Heart right ventricle (tissue), 16 donors: ENCODE measurements around the gene MMP28. TPM values are rescaled to one million over a fixed set of nuclear protein-coding genes. Genes with fewer than 3 reads are reported as not detected.

Experiments
- ATAC-seq, 8 donors: fragments of 200-7000 bp; cut with Tn5 transposase; one replicate each; pipeline ENCODE4 v1.9.1; 2020; ENCODE audit warnings: mild to moderate bottlenecking in 8 of 8, moderate library complexity in 8 of 8, moderate number of reproducible peaks in 1 of 8
- DNase-seq, 2 donors: peaks; one replicate each; pipeline ENCODE4 v3.0.0-alpha.2; 2020
- H3K27ac ChIP-seq, 10 donors: fragments of 200-600 bp; sonication (generic) in 2 of 10; one replicate each; pipeline versions ENCODE4 v1.5.0 to v1.8.0; 2020 to 2022; ENCODE audit warnings: mild to moderate bottlenecking in 3 of 10
- H3K27me3 ChIP-seq, 7 donors: fragments of 200-600 bp; one replicate each; pipeline ENCODE4 v1.8.0; 2021 to 2022; ENCODE audit warnings: mild to moderate bottlenecking in 2 of 7
- H3K36me3 ChIP-seq, 9 donors: fragments of 200-600 bp; sonication (generic) in 1 of 9; one replicate each; pipeline versions ENCODE4 v1.5.0 to v1.8.0; 2020 to 2022; ENCODE audit warnings: mild to moderate bottlenecking in 2 of 9
- H3K4me1 ChIP-seq, 9 donors: fragments of 200-600 bp; sonication (generic) in 1 of 9; one replicate each; pipeline versions ENCODE4 v1.5.0 to v1.8.0; 2020 to 2022; ENCODE audit warnings: mild to moderate bottlenecking in 4 of 9
- H3K4me3 ChIP-seq, 10 donors: fragments of 200-600 bp; sonication (generic) in 2 of 10; one replicate each; pipeline versions ENCODE4 v1.5.0 to v1.8.0; 2020 to 2022; ENCODE audit warnings: mild to moderate bottlenecking in 7 of 10, moderate library complexity in 2 of 10
- H3K9me3 ChIP-seq, 11 donors: fragments of 200-600 bp in 10 of 11; sonication (generic) in 2 of 11; one replicate each; pipeline versions ENCODE4 v1.5.0 to v1.8.0; 2013 to 2022; ENCODE audit warnings: mild to moderate bottlenecking in 2 of 11, control low read depth in 1 of 11, moderate library complexity in 1 of 11
- WGBS, 2 donors: extraction: QIAGEN DNeasy Blood & Tissue Kit; methylation state at CpG; one replicate each; pipeline ENCODE4 v1.1.7; 2013; ENCODE audit warnings: inconsistent platforms in 1 of 2; 5-methylcytosine and 5-hydroxymethylcytosine counted together
- intact Hi-C, 10 donors: fragments of 100-400 bp; cut with DNase I; formaldehyde crosslinking; loops; one replicate each; pipeline versions ENCODE4 v1.11.1 to v1.14.2; 2022
- polyA plus RNA-seq, 2 donors: library from polyadenylated mRNA; stranded (reverse); fragments of 200-250 nt; gene quantifications; one replicate each; pipeline ENCODE4 v1.2.3, GENCODE V29; 2013
- total RNA-seq, 10 donors: library from RNA; stranded (reverse); fragmentation: NEBNext Ultra II Directional in 3 of 10; extraction: Animal tissue kit (Norgen Biotek cat#: 25700) in 3 of 10; gene quantifications; one replicate each; pipeline versions ENCODE4 v1.2.1 to v1.2.4, GENCODE V29; 2021 to 2023
- TF ChIP-seq, protein P1 (sequence below), 9 donors: fragments of 200-600 bp; sonication (generic) in 2 of 9; IDR thresholded peaks; one replicate each; pipeline versions ENCODE4 v1.5.0 to v1.8.0; 2021 to 2022; ENCODE audit warnings: antibody characterized with exemption in 9 of 9, mild to moderate bottlenecking in 5 of 9, moderate library complexity in 1 of 9
- donor health status: Arrhythmogenic right ventricular cardiomyopathy.
- donor health status: ischemic (EF 13 %, LVEDD 7.1; RV severe dilation, severe dysfunction).
- donor health status: healthy with polysubstance abuse.
- donor health status: DM: no; HTN: yes; CAD: no.
- donor health status: DM: no; HTN: no; CAD: no.
- donor health status: ischemic (EF 25% LVEDD 6.9; RV normal size, moderate dysfunction).
- donor health status: ischemic (EF 25% LVEDD 5.7; RV mildly dilated, moderate dysfunction).
- donor health status: healthy.
- donor health status: DM: yes; HTN: yes; CAD: no.
- donor health status: Ischemic cardiomyopathy.
- donor health status: ischemic (EF 35%, LVEDD 5.7; RV mildly dilated, moderate dysfunction).
- donor health status: nonischemic (EF 11% LVEDD 7.7; RV severe dilation, severe dysfunction).
- donor health status: DM: yes; HTN: yes; CAD: no.
- donor health status: PGD.
- donor health status: ischemic (EF 29% LVEDD 5.4; RV normal size, mild dysfunction).
- donor health status: nonischemic (EF 23%, LVEDD 6.1; RV moderate dilation, normal function).

The MMP28 gene
- total and polyA plus RNA-seq, 12 donors, result 1.4 to 7.4 (median 2.3) TPM

DNA sequence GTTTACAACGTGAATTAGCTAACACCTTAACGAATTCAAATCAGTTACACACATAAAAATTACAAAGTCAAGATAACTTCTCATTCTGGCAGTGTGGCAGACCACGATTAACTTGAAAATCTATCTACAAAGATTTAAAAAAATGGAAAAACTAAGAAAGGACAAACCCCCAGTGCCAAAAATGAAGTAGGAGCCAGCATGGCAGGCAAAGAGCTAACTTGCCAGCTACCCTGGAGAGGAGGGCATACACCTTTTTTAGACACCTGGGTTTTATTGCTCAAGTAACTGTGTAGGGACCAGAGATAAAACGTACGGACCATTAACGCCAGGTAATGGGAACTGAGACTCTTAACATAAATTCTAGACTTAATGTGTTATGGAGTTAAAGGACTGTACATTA lies 16.3 kb upstream of the MMP28 start:
- peaks cover 0 to 11% (median 0%) of the 10 kb centered on the region in 9 donors for H3K36me3 ChIP-seq
- intact Hi-C loops, result no loop called here
- H3K4me3 ChIP-seq, result peak overlapping the region in 1 of 10 donors; percentile 87
- H3K27me3 ChIP-seq, result no peaks in the 10 kb centered on the region
- ATAC-seq, result no peak
- no peak overlapping the region for H3K27ac ChIP-seq
- DNase-seq, result no peak
- H3K9me3 ChIP-seq, result no peaks in the 10 kb centered on the region
- H3K4me1 ChIP-seq, result peaks cover 0 to 73% (median 54%) of the 10 kb centered on the region in 9 donors
- TF ChIP-seq, protein P1, sequence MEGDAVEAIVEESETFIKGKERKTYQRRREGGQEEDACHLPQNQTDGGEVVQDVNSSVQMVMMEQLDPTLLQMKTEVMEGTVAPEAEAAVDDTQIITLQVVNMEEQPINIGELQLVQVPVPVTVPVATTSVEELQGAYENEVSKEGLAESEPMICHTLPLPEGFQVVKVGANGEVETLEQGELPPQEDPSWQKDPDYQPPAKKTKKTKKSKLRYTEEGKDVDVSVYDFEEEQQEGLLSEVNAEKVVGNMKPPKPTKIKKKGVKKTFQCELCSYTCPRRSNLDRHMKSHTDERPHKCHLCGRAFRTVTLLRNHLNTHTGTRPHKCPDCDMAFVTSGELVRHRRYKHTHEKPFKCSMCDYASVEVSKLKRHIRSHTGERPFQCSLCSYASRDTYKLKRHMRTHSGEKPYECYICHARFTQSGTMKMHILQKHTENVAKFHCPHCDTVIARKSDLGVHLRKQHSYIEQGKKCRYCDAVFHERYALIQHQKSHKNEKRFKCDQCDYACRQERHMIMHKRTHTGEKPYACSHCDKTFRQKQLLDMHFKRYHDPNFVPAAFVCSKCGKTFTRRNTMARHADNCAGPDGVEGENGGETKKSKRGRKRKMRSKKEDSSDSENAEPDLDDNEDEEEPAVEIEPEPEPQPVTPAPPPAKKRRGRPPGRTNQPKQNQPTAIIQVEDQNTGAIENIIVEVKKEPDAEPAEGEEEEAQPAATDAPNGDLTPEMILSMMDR (IDR thresholded peaks at IDR 0.05), result no peak
- 87 to 89% methylated on average over 6 of the region's 6 CpGs for WGBS, 2 donors

DNA sequence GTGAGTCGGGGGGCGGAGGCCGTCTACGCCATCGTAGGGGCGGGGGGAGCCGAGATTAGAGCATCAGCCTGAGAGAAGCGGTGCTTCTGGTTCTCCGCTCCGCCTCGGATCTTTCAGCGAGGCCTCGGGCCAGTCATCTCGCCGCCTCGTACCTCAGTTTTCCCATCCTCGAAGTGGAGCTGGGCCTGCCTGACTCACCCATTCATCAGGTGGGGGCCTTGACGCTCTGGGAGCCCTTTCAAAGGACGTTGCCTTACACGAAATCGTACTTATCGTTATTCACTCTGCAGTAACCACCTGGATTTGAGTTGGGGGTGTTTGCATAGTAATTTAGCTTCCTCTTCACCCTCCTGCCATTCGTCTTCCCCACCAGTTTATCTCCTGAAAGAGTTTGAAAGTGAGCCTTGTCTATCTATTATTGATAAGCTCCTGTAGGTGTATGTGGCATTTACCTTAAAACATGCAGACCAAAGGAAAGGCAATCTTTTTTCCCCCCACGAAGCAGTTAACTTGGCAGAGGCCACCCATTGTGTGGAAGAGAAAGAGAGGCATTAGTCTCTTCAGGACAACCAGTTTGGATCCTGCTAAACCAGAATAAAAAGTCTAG lies 14.5 kb upstream of the MMP28 start:
- Histone ChIP-seq H3K9me3 (no peaks in the 10 kb centered on the region), H3K36me3 (no peaks in the 10 kb centered on the region), H3K4me3 (peak overlapping the region; percentile 52 to 95 (median 78)), H3K27ac (peak overlapping the region; percentile 80 to 98 (median 92)), H3K4me1 (peaks cover 0 to 57% (median 38%) of the 10 kb centered on the region in 9 donors), H3K27me3 (no peaks in the 10 kb centered on the region)
- 0% methylated on average over 21 to 24 of the region's 24 CpGs for WGBS, 2 donors
- ATAC-seq (peak in 1 of 8 donors; percentile 0), DNase-seq (no peak)
- TF ChIP-seq, protein P1 (IDR thresholded peaks at IDR 0.05), result no peak
- intact Hi-C loops, result no loop called here

DNA sequence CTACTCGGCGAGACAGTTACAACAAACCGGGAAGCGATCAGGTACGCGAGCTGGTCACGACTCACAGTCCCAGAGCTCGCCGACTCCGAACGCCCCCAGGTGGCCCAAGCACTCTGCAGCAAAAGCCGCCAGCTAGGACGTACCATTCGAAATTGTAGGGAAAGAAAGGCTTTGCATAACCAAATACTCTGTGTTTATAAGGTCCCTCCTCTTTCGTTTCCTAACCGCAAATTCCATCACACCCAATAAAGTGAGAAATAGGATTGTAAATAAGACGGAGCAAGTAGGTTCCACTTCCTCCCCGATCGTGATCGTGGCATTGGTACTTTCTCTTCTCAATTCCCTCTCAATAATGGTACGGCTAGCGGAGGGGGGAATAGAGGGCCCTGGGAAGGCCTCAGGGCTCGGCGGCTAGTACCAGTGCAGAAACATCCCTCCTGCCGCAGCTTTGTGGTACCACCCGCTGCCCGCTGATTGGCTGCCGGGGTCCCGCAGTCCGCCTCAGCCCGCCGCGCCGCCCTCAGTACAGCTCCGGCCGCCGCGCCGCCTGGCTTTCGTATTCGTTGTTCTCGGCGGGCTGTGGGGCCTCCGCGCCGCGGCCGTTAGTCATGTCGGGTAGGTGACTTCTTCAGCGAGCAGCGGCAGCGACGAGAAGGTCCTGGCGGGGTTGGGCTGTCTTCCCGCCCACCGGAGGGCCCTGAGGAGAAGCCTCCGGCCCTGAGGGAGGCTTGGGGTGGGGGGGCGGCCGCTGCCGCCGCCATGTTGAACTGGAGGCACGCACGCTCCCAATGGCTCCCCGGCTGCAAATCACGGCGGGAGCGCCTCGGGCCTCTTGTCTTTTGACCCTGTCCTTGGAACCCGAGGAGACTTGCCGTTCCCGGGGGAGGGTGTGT lies 13.8 kb upstream of the MMP28 start, which contains the start of gene TAF15:
Gene TAF15 (plus strand): TSS at position 523 of the 893 bp plus-strand sequence. CDS start 86 bp downstream, at position 609.
- WGBS, 2 donors, result 1% methylated on average over 71 of the region's 71 CpGs
- peak; percentile 98 to 99 (median 98) for ATAC-seq
- no peaks in the 10 kb centered on the region for H3K36me3 ChIP-seq
- TF ChIP-seq, protein P1 (IDR thresholded peaks at IDR 0.05), result peak; percentile 57 to 84 (median 69)
- no peaks in the 10 kb centered on the region for H3K27me3 ChIP-seq
- H3K4me3 ChIP-seq, result peak within 1 kb of the TSS; percentile 52 to 95 (median 78)
- peak within 1 kb of the TSS; percentile 80 to 98 (median 92) for H3K27ac ChIP-seq
- peaks cover 0 to 56% (median 34%) of the 10 kb centered on the region in 9 donors for H3K4me1 ChIP-seq
- peak; percentile 94 to 98 for DNase-seq
- H3K9me3 ChIP-seq, result no peaks in the 10 kb centered on the region
- intact Hi-C loops, result no loop called here

DNA sequence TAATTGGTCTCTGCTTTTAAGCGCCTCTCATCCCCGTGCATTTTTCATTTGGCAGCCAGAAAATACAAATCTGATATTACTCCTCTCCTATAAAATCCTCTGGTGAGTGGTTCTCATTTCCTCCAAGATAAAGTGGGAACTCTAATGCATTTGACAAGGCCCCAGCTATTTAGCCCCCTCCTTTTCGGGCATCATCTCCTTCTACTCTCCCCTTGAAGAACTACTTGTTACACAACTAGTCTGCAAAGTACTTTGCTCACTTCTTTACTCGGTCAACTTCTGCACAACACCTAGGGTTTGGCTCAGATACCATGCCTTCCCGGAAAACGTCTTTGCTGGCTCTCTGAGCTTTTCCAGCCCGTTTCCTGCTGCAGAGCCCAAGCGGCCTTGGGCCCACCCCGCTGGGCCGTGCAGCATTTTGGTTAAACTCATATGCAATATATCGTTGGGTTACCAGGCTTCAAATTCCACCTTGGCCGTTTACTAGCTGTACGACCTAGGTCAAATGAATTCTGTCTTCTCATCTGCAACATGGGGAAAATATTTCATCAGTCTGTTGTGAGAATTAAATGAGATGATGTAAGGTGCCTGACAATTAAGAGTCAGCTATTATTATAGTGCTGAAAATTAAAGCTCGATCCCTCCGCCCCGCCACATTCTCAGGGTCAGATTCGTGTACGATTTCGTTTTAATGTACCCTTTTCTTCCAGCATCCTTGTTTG lies 13.0 kb upstream of the MMP28 start:
- H3K4me3 ChIP-seq, result peak overlapping the region; percentile 14 to 95 (median 78)
- ATAC-seq (no peak), DNase-seq (no peak)
- peaks cover 0 to 52% (median 34%) of the 10 kb centered on the region in 9 donors for H3K4me1 ChIP-seq
- intact Hi-C loops, result no loop called here
- WGBS, 2 donors, result 26 to 27% methylated on average over 19 of the region's 19 CpGs
- peak overlapping the region; percentile 80 to 98 (median 92) for H3K27ac ChIP-seq
- H3K36me3 ChIP-seq, result no peaks in the 10 kb centered on the region
- no peaks in the 10 kb centered on the region for H3K9me3 ChIP-seq
- no peaks in the 10 kb centered on the region for H3K27me3 ChIP-seq
- TF ChIP-seq, protein P1 (IDR thresholded peaks at IDR 0.05), result no peak
